Measurements from ENCODE around the gene FAM181B. TPM values are rescaled to one million over a fixed set of nuclear protein-coding genes. Genes with fewer than 3 reads are reported as not detected.

The FAM181B gene
- total RNA-seq, 1 experiment from 2014 or later, result 0.09 TPM

DNA sequence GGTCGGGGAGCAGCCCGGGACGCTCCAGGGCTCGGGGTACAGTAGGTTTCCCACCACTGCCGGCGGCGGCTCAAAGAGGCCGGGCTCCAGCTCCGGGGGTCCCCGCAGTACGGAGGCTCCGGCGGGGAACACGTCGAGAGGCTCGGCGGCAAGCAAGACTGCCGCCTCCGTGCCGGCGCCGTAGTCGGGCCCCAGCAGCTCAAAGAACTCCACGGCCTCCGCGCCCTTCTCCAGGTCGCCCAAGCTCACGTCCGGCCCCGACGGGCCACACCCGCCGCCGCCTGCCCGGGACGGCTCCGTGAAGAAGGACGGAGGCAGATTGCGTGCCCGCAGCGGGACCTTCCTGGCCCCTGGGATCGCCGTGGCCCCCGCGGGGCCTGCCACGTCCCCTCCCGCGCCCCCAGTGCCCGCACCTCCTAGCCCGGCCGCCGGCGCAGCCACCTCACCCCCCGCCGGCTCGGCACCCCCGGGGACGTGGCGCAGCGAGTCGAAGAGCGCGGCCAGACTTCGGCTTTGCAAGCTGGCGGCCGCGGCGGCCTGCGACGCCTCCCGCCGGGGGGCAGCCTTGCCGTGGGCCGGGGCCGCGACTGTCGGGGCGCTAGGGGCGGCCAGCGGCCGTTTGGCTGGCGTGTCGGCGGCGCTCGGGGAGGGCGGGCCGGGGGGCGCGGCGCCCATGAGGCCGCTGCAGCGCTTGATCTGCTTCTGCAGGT lies 775 bp downstream of the FAM181B start:
- no peaks in the 10 kb centered on the region for H3K36me3 Mint-ChIP-seq (ENCODE audit: insufficient read depth, unreplicated experiment)
- peaks cover 11% of the 10 kb centered on the region for H3K4me1 Mint-ChIP-seq (ENCODE audit: low read depth, unreplicated experiment)
- H3K27me3 Mint-ChIP-seq (ENCODE audit: unreplicated experiment), result peaks cover 74% of the 10 kb centered on the region
- peak overlapping the region; percentile 54 for H3K4me3 Mint-ChIP-seq (ENCODE audit: low read depth, unreplicated experiment)
- TF ChIP-seq CTCF (IDR thresholded peaks at IDR 0.05; ENCODE audit: unreplicated experiment), result no peak
- no peak overlapping the region for H3K27ac Mint-ChIP-seq (ENCODE audit: unreplicated experiment)
- intact Hi-C loops (cut with micrococcal nuclease; ENCODE audit: unreplicated experiment), result no loop called here
- CTCF ChIA-PET, result interaction anchor here (1.0 kb wide), 1 partner anchor 37 kb away, joined by 4 read pairs; no protein-coding TSS in a partner anchor
- DNase-seq, result peak; percentile 10
- no TSS peak for BruUV-seq (replicated peaks)
- no peaks in the 10 kb centered on the region for H3K9me3 Mint-ChIP-seq (ENCODE audit: low read depth, unreplicated experiment)

DNA sequence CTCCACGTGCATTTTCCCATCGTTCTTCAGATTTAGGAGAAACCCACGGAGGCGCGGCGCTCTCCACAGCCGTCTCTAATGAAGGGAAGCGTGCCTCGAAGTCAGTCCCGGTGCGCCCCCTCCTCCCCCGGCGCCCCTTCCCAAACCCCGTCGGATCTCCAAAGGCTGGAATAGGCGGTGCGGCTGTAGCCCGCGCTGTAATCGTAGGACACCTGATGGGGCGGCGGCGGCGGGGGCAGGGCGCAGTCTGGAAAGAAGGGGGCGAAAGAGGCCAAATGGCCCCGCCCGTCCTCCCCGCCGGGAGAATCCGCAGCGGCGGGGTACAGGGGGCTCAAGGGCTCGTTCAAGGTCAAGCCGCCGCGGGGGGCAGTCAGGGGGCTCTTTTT lies 1.3 kb downstream of the FAM181B start:
- TF ChIP-seq CTCF (IDR thresholded peaks at IDR 0.05; ENCODE audit: unreplicated experiment), result no peak
- Mint-ChIP-seq H3K27me3 (ENCODE audit: unreplicated experiment) (peaks cover 74% of the 10 kb centered on the region), H3K27ac (ENCODE audit: unreplicated experiment) (no peak overlapping the region), H3K9me3 (ENCODE audit: low read depth, unreplicated experiment) (no peaks in the 10 kb centered on the region), H3K4me3 (ENCODE audit: low read depth, unreplicated experiment) (no peak overlapping the region), H3K36me3 (ENCODE audit: insufficient read depth, unreplicated experiment) (no peaks in the 10 kb centered on the region), H3K4me1 (ENCODE audit: low read depth, unreplicated experiment) (peaks cover 11% of the 10 kb centered on the region)
- intact Hi-C loops (cut with micrococcal nuclease; ENCODE audit: unreplicated experiment), result no loop called here
- CTCF ChIA-PET, result no interaction called here
- BruUV-seq (replicated peaks), result no TSS peak
- DNase-seq, result no peak

GRCh38 chr11:82731691-82732277 lies 1.9 kb downstream of the FAM181B start:
- H3K9me3 Mint-ChIP-seq (ENCODE audit: low read depth, unreplicated experiment), result no peaks in the 10 kb centered on the region
- intact Hi-C loops (cut with micrococcal nuclease; ENCODE audit: unreplicated experiment), result no loop called here
- CTCF ChIA-PET, result no interaction called here
- H3K4me3 Mint-ChIP-seq (ENCODE audit: low read depth, unreplicated experiment), result no peak overlapping the region
- H3K4me1 Mint-ChIP-seq (ENCODE audit: low read depth, unreplicated experiment), result peaks cover 11% of the 10 kb centered on the region
- TF ChIP-seq CTCF (IDR thresholded peaks at IDR 0.05; ENCODE audit: unreplicated experiment), result no peak
- H3K27ac Mint-ChIP-seq (ENCODE audit: unreplicated experiment), result no peak overlapping the region
- H3K27me3 Mint-ChIP-seq (ENCODE audit: unreplicated experiment), result peaks cover 74% of the 10 kb centered on the region
- no peak for DNase-seq
- H3K36me3 Mint-ChIP-seq (ENCODE audit: insufficient read depth, unreplicated experiment), result no peaks in the 10 kb centered on the region
- no TSS peak for BruUV-seq (replicated peaks)

GRCh38 chr11:82730754-82731153 lies 2.9 kb downstream of the FAM181B start:
- TF ChIP-seq CTCF (IDR thresholded peaks at IDR 0.05; ENCODE audit: unreplicated experiment), result no peak
- BruUV-seq (replicated peaks), result no TSS peak
- CTCF ChIA-PET, result no interaction called here
- Mint-ChIP-seq H3K4me1 (ENCODE audit: low read depth, unreplicated experiment) (peaks cover 11% of the 10 kb centered on the region), H3K27me3 (ENCODE audit: unreplicated experiment) (peaks cover 80% of the 10 kb centered on the region), H3K27ac (ENCODE audit: unreplicated experiment) (no peak overlapping the region), H3K9me3 (ENCODE audit: low read depth, unreplicated experiment) (no peaks in the 10 kb centered on the region), H3K4me3 (ENCODE audit: low read depth, unreplicated experiment) (no peak overlapping the region), H3K36me3 (ENCODE audit: insufficient read depth, unreplicated experiment) (no peaks in the 10 kb centered on the region)
- intact Hi-C loops (cut with micrococcal nuclease; ENCODE audit: unreplicated experiment), result no loop called here
- DNase-seq, result no peak
